Activated CD4-positive, alpha-beta T cell treated with anti-CD3 and anti-CD28 coated beads, Interleukin-2, Interleukin-6, amounts not matched to agents 100 ng/mL and 50 ng/mL, durations not matched to agents 16 hours and 8 hours (primary cell): ENCODE results near the gene RASGRF2.
A peak's percentile ranks its signal among the peaks of the same experiment; 100 is the strongest.

ENCODE experiments used
- DNase-seq: peaks from one replicate; pipeline ENCODE4 v3.0.0-alpha.2; 2020

The RASGRF2 gene

GRCh38 chr5:80985600-80986228 is 25.6 kb downstream of the RASGRF2 start:
- DNase-seq, result no peak

- no peak for DNase-seq
Observed at GRCh38 chr5:80986382-80986781, 26.2 kb downstream of the RASGRF2 start.

- DNase-seq, result no peak
Observed at GRCh38 chr5:80987078-80987766, 27.1 kb downstream of the RASGRF2 start.

- no peak for DNase-seq
Observed at GRCh38 chr5:80988419-80988935, 28.3 kb downstream of the RASGRF2 start.

- DNase-seq, result no peak
Observed at GRCh38 chr5:80989883-80990282, 29.7 kb downstream of the RASGRF2 start.

- DNase-seq, result no peak
Observed at GRCh38 chr5:80990527-80990926, 30.4 kb downstream of the RASGRF2 start.

- DNase-seq, result no peak
Observed at GRCh38 chr5:80990971-80991370, 30.8 kb downstream of the RASGRF2 start.

- no peak for DNase-seq
Observed at GRCh38 chr5:80995908-80996307, 35.7 kb downstream of the RASGRF2 start.

- peak; percentile 20 for DNase-seq
Observed at GRCh38 chr5:80998590-80998979, 38.4 kb downstream of the RASGRF2 start.

GRCh38 chr5:81003811-81004386 is 43.7 kb downstream of the RASGRF2 start:
- no peak for DNase-seq

- DNase-seq, result no peak
Observed at GRCh38 chr5:81005708-81006107, 45.5 kb downstream of the RASGRF2 start.

GRCh38 chr5:81006231-81006630 is 46.1 kb downstream of the RASGRF2 start:
- no peak for DNase-seq

- DNase-seq, result peak; percentile 73
Observed at GRCh38 chr5:81006947-81007636, 46.9 kb downstream of the RASGRF2 start.

GRCh38 chr5:81007637-81008027 is 47.5 kb downstream of the RASGRF2 start:
- DNase-seq, result peak; percentile 31

- DNase-seq, result no peak
Observed at GRCh38 chr5:81010336-81011169, 50.4 kb downstream of the RASGRF2 start.

GRCh38 chr5:81014348-81014747 is 54.2 kb downstream of the RASGRF2 start:
- no peak for DNase-seq

GRCh38 chr5:81016116-81016515 is 56.0 kb downstream of the RASGRF2 start:
- no peak for DNase-seq

- no peak for DNase-seq
Observed at GRCh38 chr5:81017320-81017719, 57.2 kb downstream of the RASGRF2 start.

GRCh38 chr5:81018608-81019007 is 58.4 kb downstream of the RASGRF2 start:
- peak; percentile 6 for DNase-seq

GRCh38 chr5:81019748-81020147 is 59.6 kb downstream of the RASGRF2 start:
- no peak for DNase-seq

- DNase-seq, result no peak
Observed at GRCh38 chr5:81020478-81021167, 60.5 kb downstream of the RASGRF2 start.

GRCh38 chr5:81021486-81021885 is 61.3 kb downstream of the RASGRF2 start:
- no peak for DNase-seq
